ENCODE measurements around the gene SSBP2. TPM values are rescaled to one million over a fixed set of nuclear protein-coding genes. Genes with fewer than 3 reads are reported as not detected.
A peak's percentile ranks its signal among the peaks of the same experiment; 100 is the strongest.

The SSBP2 gene
- total RNA-seq, 2 donors from 2014 or later: 23.7 to 75.0 TPM

- Histone ChIP-seq H3K27me3 (replicated peaks; ENCODE audit: insufficient read depth) (no peaks in the 10 kb centered on the region), H3K36me3 (peaks cover 3% of the 10 kb centered on the region), H3K9me3 (no peaks in the 10 kb centered on the region), H3K27ac (no peak overlapping the region), H3K4me1 (ENCODE audit: control insufficient read depth in 1 of 2, low read depth in 2 of 2) (peaks cover 0 to 4% of the 10 kb centered on the region in 2 donors), H3K4me3 (no peak overlapping the region)
- no peak for DNase-seq (ENCODE audit: low spot score)
- no peak for ATAC-seq (ENCODE audit: insufficient number of reproducible peaks, low FRiP score, low read depth)
- TF ChIP-seq, protein P1, sequence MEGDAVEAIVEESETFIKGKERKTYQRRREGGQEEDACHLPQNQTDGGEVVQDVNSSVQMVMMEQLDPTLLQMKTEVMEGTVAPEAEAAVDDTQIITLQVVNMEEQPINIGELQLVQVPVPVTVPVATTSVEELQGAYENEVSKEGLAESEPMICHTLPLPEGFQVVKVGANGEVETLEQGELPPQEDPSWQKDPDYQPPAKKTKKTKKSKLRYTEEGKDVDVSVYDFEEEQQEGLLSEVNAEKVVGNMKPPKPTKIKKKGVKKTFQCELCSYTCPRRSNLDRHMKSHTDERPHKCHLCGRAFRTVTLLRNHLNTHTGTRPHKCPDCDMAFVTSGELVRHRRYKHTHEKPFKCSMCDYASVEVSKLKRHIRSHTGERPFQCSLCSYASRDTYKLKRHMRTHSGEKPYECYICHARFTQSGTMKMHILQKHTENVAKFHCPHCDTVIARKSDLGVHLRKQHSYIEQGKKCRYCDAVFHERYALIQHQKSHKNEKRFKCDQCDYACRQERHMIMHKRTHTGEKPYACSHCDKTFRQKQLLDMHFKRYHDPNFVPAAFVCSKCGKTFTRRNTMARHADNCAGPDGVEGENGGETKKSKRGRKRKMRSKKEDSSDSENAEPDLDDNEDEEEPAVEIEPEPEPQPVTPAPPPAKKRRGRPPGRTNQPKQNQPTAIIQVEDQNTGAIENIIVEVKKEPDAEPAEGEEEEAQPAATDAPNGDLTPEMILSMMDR (IDR thresholded peaks at IDR 0.05): no peak
Measured at GRCh38 chr5:81646469-81646995, 104.4 kb downstream of the SSBP2 start.

GRCh38 chr5:81642210-81642609 lies 108.7 kb downstream of the SSBP2 start:
- no peaks in the 10 kb centered on the region for H3K27me3 ChIP-seq (replicated peaks; ENCODE audit: insufficient read depth)
- TF ChIP-seq, protein P1 (IDR thresholded peaks at IDR 0.05): no peak
- no peak overlapping the region for H3K4me3 ChIP-seq
- ATAC-seq (ENCODE audit: insufficient number of reproducible peaks, low FRiP score, low read depth) (no peak), DNase-seq (ENCODE audit: low spot score) (no peak)
- H3K27ac ChIP-seq: no peak overlapping the region
- H3K36me3 ChIP-seq: no peaks in the 10 kb centered on the region
- H3K9me3 ChIP-seq: no peaks in the 10 kb centered on the region
- H3K4me1 ChIP-seq (ENCODE audit: control insufficient read depth in 1 of 2, low read depth in 2 of 2): peaks cover 9 to 11% of the 10 kb centered on the region in 2 donors

DNA sequence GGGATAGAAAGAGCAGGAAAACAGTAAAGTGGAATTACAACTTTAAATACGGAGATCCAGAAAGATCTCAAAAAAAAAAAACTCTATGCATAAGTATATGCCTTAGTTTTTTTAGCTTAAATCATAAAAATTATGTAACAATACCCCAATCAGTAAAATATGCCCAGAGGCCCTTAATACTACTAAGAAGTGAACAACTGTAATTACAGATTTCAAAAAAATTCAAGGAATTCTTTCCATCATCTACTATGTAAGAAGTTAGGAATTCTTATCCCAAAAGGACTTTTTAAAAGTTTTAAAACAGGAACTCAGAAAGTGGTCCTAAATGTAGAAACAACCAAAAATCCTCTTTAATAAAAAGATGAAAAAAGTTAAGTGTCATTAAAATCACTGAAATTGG lies 111.3 kb downstream of the SSBP2 start:
- TF ChIP-seq, protein P1 (IDR thresholded peaks at IDR 0.05): no peak

DNA sequence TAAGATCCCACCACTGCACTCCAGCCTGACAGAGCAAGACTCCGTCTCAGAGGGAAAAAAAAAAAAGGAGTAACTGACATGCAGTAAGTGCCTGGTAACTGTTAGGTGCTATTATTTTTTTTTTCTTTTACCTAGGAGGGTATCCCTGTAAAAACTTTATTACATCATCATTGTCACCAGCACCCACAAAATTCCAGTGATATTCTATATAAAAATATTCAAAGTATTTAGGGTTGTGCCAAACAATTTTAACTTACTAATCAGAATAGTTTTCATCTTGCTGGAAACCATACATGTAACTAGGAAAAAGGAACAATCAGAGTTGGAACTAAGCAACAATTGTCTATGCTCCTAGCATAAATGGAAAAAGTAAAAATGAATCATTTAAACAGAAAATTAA lies 112.4 kb downstream of the SSBP2 start:
- H3K36me3 ChIP-seq: no peaks in the 10 kb centered on the region
- peaks cover 9 to 11% of the 10 kb centered on the region in 2 donors for H3K4me1 ChIP-seq (ENCODE audit: control insufficient read depth in 1 of 2, low read depth in 2 of 2)
- no peak for ATAC-seq (ENCODE audit: insufficient number of reproducible peaks, low FRiP score, low read depth)
- TF ChIP-seq, protein P1 (IDR thresholded peaks at IDR 0.05): no peak
- H3K9me3 ChIP-seq: no peaks in the 10 kb centered on the region
- no peak for DNase-seq (ENCODE audit: low spot score)
- H3K27ac ChIP-seq: no peak overlapping the region
- no peak overlapping the region for H3K4me3 ChIP-seq
- H3K27me3 ChIP-seq (replicated peaks; ENCODE audit: insufficient read depth): no peaks in the 10 kb centered on the region

More for the DNA sequence above, 111.3 kb downstream of the SSBP2 start:
- no peaks in the 10 kb centered on the region for H3K27me3 ChIP-seq (replicated peaks; ENCODE audit: insufficient read depth)
- H3K4me1 ChIP-seq (ENCODE audit: control insufficient read depth in 1 of 2, low read depth in 2 of 2): peaks cover 9 to 11% of the 10 kb centered on the region in 2 donors
- no peaks in the 10 kb centered on the region for H3K9me3 ChIP-seq
- DNase-seq (ENCODE audit: low spot score) (no peak), ATAC-seq (ENCODE audit: insufficient number of reproducible peaks, low FRiP score, low read depth) (no peak)
- H3K27ac ChIP-seq: peak overlapping the region in 1 of 2 donors; percentile 29
- no peaks in the 10 kb centered on the region for H3K36me3 ChIP-seq
- no peak overlapping the region for H3K4me3 ChIP-seq

DNA sequence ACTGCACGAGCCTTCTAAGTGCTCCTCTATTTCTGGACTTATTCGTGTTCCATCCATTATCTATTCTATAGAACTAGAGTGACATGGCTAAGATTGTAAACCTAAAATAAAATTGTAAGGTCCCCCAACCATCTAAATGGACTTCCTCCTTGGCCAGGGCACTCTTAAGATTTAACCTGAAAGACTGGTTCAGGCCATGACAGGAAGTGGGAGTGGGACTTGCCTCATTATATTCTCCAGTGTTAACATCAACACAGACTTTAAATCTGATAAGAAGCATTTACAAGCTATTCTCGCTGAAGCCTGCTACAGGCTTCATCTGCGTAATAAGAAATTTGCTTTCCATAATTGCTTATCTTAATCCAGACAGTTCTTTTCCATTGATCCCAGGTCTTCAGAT lies 117.0 kb downstream of the SSBP2 start:
- no peak overlapping the region for H3K4me3 ChIP-seq
- no peaks in the 10 kb centered on the region for H3K36me3 ChIP-seq
- TF ChIP-seq, protein P1 (IDR thresholded peaks at IDR 0.05): no peak
- DNase-seq (ENCODE audit: low spot score): no peak
- no peaks in the 10 kb centered on the region for H3K9me3 ChIP-seq
- H3K27me3 ChIP-seq (replicated peaks; ENCODE audit: insufficient read depth): no peaks in the 10 kb centered on the region
- peaks cover 3 to 4% of the 10 kb centered on the region in 2 donors for H3K4me1 ChIP-seq (ENCODE audit: control insufficient read depth in 1 of 2, low read depth in 2 of 2)
- ATAC-seq (ENCODE audit: insufficient number of reproducible peaks, low FRiP score, low read depth): no peak
- H3K27ac ChIP-seq: no peak overlapping the region

Data from thoracic aorta (tissue), 2 donors.